Hepatocyte (in vitro differentiated cells): ENCODE results near the gene TWIST2. TPM values are rescaled to one million over a fixed set of nuclear protein-coding genes. Genes with fewer than 3 reads are reported as not detected.

Source experiments
- DNase-seq: peaks from one replicate; pipeline ENCODE4 v3.0.0-alpha.2; 2016; ENCODE audit warnings: low spot score
- H2AFZ ChIP-seq: fragments of 200-600 bp; sonication (generic); 2 replicates; pipeline ENCODE4 v1.6.0; 2016; ENCODE audit warnings: antibody characterized with exemption, mild to moderate bottlenecking
- H3K27ac ChIP-seq: fragments of 200-600 bp; sonication (generic); 2 replicates; pipeline ENCODE4 v1.5.1; 2016; ENCODE audit warnings: mild to moderate bottlenecking
- H3K27me3 ChIP-seq: fragments of 200-600 bp; sonication (generic); 2 replicates; pipeline ENCODE4 v1.6.1; 2016
- H3K36me3 ChIP-seq: fragments of 200-600 bp; sonication (generic); replicated peaks from 2 replicates; pipeline ENCODE4 v1.5.1; 2016; ENCODE audit warnings: low read depth; ENCODE audit not compliant: insufficient read depth
- H3K4me1 ChIP-seq: fragments of 200-600 bp; sonication (generic); 2 replicates; pipeline ENCODE4 v1.5.1; 2016; ENCODE audit warnings: mild to moderate bottlenecking, moderate library complexity; ENCODE audit not compliant: insufficient read depth
- H3K4me2 ChIP-seq: fragments of 200-600 bp; sonication (generic); 2 replicates; pipeline ENCODE4 v1.6.0; 2016
- H3K4me3 ChIP-seq: fragments of 200-600 bp; sonication (generic); 2 replicates; pipeline ENCODE4 v1.5.1; 2016; ENCODE audit warnings: mild to moderate bottlenecking
- H3K79me2 ChIP-seq: fragments of 200-600 bp; sonication (generic); 2 replicates; pipeline ENCODE4 v1.6.0; 2017; ENCODE audit warnings: mild to moderate bottlenecking
- H3K9me2 ChIP-seq: fragments of 200-600 bp; sonication (generic); replicated peaks from 2 replicates; pipeline ENCODE4 v1.6.0; 2017; ENCODE audit warnings: mild to moderate bottlenecking; ENCODE audit not compliant: insufficient read depth
- H3K9me3 ChIP-seq: fragments of 200-600 bp; sonication (generic); 2 replicates; pipeline ENCODE4 v1.5.1; 2016; ENCODE audit warnings: low read depth, mild to moderate bottlenecking
- H4K20me1 ChIP-seq: fragments of 200-600 bp; sonication (generic); 2 replicates; pipeline ENCODE4 v1.6.0; 2016; ENCODE audit warnings: mild to moderate bottlenecking; ENCODE audit not compliant: insufficient read depth, poor library complexity, severe bottlenecking
- EZH2 ChIP-seq: fragments of 200-600 bp; sonication (generic); IDR thresholded peaks from 2 replicates; pipeline ENCODE4 v1.6.1; 2016; ENCODE audit warnings: antibody characterized with exemption, mild to moderate bottlenecking, borderline replicate concordance
- EZH2phosphoT487 ChIP-seq: fragments of 200-600 bp; sonication (generic); IDR thresholded peaks from one replicate; pipeline ENCODE4 v1.6.1; 2018; ENCODE audit warnings: antibody characterized with exemption, mild to moderate bottlenecking, low read depth, moderate library complexity; ENCODE audit not compliant: unreplicated experiment, severe bottlenecking
- WGBS: methylation state at CpG from one replicate; pipeline ENCODE4 v1.1.6; 2016; ENCODE audit warnings: low lambda C conversion rate; ENCODE audit errors: missing lambda C conversion rate; 5-methylcytosine and 5-hydroxymethylcytosine counted together
- polyA plus RNA-seq: library from polyadenylated mRNA; unstranded; fragments of >200 nt; fragmentation: Nextera tagmentation; extraction: Ambion mirVana; gene quantifications from 2 replicates; pipeline ENCODE4 v1.2.1, GENCODE V29; 2016
- total RNA-seq: library from RNA; depleted of rRNA; stranded (reverse); fragments of >200 nt; gene quantifications from 2 replicates; pipeline ENCODE4 v1.2.3, GENCODE V29; 2014
- TF ChIP-seq, protein P1 (sequence below): fragments of 200-600 bp; sonication (generic); IDR thresholded peaks from 2 replicates; pipeline ENCODE4 v1.5.1; 2016; ENCODE audit warnings: antibody characterized with exemption, mild to moderate bottlenecking; ENCODE audit not compliant: poor library complexity

Gene TWIST2
- total and polyA plus RNA-seq, 2 experiments from 2014 or later, result 13.5 to 19.7 TPM

DNA sequence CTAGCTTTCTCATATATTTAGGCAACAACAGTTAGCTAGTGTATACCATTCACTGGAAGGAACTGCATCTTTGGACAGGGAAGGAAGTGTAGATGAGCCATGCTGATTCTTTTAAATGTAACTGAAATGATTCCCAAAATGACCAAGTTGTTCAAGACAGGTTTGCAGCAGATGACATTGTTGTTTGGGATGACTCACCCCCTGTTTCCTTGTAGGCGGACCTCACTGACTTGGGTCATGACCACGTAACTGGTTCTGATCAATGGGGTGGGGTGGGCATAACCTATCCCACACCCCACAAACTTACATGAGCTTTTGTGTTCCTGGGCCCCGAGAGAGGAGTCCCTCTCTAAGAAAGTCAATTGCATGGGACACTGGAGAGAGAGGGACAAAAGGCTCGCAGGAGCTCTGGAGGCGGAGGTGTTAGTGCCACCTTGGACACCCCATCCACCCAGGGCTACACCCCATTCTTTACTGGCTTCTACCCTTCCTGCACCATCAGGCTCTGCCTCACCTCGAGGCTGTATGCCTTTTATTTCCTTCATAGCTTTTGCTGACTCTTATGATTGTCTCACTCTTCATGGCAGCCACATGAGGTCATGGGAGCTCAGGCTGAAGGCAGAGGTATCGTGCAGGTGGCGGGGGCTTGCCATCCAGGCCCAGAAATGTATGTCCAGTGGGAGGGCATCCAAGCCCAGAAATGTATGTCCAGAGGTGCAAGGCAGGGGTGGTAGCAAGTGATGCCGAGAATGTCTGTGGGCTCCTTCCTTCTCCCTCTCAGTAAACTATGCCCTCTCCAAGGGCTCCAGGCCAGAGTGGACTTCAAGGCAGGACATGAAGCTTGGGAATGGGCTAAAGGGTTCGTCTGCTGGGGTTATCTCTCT lies 108.0 kb downstream of the TWIST2 start:
- 86% methylated on average over 10 of the region's 10 CpGs for WGBS

DNA sequence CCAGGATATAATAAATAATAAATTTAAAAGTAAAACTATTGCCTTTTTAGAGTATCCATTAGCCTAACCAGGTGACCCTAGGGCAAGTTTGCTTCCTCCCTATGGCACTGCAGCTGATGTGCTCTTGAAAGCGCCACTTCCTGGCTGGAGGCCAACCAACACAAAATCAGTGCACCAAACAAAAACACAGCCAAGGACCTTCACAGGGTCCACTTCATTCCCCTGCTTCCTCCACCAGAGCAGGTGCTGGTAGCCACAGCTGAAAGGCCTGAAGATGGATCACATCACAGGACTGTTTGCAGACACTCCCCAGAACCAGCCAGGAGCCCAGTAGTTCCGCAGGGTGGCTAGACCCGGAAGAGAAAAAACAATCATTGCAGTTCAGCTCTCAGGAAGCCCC lies 108.8 kb downstream of the TWIST2 start:
- WGBS, result 87% methylated on average over 3 of the region's 3 CpGs
- Histone ChIP-seq H3K4me3 (no peak overlapping the region), H3K9me3 (no peaks in the 10 kb centered on the region), H2AFZ (no peak overlapping the region), H3K4me2 (no peak overlapping the region), H3K9me2 (no peaks in the 10 kb centered on the region), H3K4me1 (no peaks in the 10 kb centered on the region), H4K20me1 (no peaks in the 10 kb centered on the region), H3K27me3 (peaks cover 3% of the 10 kb centered on the region), H3K79me2 (no peaks in the 10 kb centered on the region), H3K27ac (no peak overlapping the region), H3K36me3 (no peaks in the 10 kb centered on the region)
- TF ChIP-seq, protein P1, sequence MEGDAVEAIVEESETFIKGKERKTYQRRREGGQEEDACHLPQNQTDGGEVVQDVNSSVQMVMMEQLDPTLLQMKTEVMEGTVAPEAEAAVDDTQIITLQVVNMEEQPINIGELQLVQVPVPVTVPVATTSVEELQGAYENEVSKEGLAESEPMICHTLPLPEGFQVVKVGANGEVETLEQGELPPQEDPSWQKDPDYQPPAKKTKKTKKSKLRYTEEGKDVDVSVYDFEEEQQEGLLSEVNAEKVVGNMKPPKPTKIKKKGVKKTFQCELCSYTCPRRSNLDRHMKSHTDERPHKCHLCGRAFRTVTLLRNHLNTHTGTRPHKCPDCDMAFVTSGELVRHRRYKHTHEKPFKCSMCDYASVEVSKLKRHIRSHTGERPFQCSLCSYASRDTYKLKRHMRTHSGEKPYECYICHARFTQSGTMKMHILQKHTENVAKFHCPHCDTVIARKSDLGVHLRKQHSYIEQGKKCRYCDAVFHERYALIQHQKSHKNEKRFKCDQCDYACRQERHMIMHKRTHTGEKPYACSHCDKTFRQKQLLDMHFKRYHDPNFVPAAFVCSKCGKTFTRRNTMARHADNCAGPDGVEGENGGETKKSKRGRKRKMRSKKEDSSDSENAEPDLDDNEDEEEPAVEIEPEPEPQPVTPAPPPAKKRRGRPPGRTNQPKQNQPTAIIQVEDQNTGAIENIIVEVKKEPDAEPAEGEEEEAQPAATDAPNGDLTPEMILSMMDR, result no peak
- no peak for TF ChIP-seq EZH2phosphoT487
- TF ChIP-seq EZH2, result no peak
- peak; percentile 2 for DNase-seq

More for the DNA sequence above, 108.0 kb downstream of the TWIST2 start:
- Histone ChIP-seq H3K79me2 (no peaks in the 10 kb centered on the region), H3K9me2 (no peaks in the 10 kb centered on the region), H3K4me2 (no peak overlapping the region), H3K27ac (no peak overlapping the region), H3K9me3 (no peaks in the 10 kb centered on the region), H3K36me3 (no peaks in the 10 kb centered on the region), H2AFZ (no peak overlapping the region), H4K20me1 (no peaks in the 10 kb centered on the region), H3K27me3 (peaks cover 3% of the 10 kb centered on the region), H3K4me3 (no peak overlapping the region), H3K4me1 (no peaks in the 10 kb centered on the region)
- no peak for TF ChIP-seq EZH2phosphoT487
- TF ChIP-seq EZH2, result no peak
- TF ChIP-seq, protein P1, result no peak
- DNase-seq, result no peak
